GM19025 (cell line): ENCODE data around the gene SEC61B.

ENCODE experiments used
- ATAC-seq: cut with Tn5 transposase; IDR thresholded peaks from one replicate; pipeline ENCODE4 v1.9.1; 2021; ENCODE audit warnings: mild to moderate bottlenecking, low read depth, moderate library complexity; ENCODE audit not compliant: unreplicated experiment

SEC61B gene

DNA sequence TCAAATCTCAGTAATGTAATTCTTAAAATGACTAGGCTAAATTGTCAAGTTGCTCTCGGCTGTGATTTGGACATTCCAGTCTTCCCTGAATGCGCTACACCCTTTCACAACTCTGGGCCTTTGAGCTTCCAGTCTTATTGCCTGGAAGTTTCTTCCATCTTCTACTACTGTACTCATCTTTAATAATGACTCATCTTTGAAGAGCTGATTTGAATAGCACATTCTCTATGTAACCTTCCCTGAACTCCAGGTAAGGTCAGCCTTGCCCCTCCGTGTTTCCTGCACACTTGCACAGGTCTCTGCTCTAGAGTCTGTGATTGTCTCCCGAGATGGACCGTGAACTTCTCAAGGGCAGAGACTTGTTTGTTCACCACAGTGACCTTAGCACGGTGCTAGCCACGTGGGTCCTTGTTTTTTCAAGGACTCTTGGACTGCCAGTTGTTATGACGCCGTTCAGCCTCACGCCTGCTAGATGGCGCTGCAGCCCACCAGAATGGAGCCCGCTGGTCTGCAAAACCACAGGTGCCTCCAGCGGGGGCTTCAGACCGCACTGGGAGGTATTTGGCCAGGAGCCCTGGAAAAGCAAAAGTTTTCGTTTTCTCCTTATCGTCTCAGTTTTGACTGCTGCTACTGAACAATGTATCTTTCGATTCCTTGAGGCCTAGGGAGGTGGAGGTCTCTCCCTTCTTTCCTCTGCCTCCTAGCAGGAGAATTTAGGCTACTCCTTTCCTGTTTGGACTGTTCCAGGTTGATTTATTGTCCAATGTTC lies 44.4 kb downstream of the SEC61B start:
- ATAC-seq: peak; percentile 58

DNA sequence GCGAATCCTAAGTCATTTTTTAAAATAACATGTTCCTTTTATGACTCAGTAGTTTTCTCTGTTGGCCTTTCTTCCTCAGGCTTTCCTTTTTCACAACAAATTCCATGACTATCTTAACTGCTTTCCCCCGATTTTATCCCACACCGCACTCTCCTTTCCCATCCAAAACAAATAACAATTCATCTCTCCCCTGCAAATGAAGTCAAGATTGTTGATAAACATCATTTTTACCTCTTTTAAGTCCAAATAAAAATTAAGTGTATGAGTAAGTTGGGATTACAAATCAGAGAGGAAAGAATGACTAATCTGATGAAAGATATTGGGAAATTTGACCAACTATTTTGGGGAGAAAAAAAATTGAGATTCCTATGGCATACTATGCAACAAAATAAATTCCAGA lies 47.3 kb downstream of the SEC61B start:
- ATAC-seq: no peak

DNA sequence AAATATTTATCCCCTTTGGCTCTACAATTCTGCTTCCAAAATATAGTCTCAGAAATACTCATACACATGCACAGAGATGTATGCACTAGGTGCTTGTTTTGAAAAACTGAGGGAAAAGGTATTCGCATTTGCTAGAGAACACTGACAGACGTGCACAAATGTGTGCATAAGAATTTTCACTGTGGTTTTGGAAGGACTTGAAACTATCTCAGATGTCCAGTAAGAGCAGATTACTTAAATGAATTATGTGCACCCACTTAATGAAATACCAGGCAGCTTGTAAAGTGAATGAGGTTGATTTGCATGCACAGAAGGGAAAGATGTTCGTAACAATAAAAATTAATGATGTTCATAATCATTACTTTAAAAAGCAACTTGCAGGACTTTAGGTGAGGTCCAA lies 48.4 kb downstream of the SEC61B start:
- no peak for ATAC-seq

DNA sequence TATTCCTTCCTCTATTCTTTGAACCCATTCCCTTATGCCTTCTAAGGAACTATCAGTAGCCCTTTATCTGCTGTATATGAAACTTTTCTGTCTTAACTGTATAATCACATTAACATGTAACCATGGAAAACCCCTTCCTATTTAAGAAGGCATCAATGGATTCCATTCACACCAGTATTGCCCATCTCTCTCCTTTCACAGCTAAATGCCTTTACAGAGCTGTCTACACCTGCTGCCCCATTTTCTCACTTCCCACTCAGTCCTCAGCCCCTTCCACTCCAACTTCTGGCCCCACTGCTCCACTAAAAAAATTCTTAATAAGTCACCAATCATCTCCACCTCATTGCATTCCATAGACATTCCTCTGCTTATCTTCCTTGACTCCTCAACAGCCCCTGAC lies 50.8 kb downstream of the SEC61B start:
- no peak for ATAC-seq

DNA sequence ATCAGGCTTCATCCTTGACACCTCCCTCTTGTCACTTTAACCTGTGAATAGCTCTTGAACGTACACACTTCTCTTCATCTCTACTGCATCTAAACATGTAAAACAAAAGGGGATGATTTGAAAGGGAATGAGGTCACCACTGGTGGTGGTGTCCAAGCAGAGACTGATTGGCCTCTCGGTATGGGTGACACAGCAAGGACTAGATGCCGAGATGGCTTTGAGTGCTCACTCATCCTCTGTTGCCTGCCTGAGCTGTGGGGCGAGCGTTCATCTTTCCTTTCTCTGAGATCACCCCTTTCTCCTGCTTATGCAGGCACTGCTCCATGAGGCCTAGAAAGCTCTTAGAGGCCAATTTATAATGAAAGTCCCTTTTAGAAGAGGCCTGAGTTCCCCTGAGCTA lies 51.9 kb downstream of the SEC61B start:
- ATAC-seq: no peak

DNA sequence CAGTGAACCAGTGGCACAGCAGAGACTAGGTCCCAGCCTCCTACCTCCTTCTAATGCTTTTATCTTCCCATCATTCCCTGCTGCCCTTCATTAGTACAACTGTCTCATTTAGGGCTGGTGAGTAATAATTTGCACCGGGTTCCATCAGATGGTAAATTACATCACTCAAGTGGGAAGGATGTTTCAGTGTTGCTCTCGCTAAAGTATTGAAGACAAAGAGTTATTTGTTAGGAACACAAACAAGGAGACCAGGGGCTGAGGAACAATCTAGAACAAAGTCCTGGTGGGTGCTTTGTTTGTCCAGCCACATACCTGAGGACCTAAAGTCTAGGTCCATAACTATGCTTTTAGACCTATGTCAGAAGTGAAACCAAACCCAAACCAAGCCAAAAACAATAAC lies 52.4 kb downstream of the SEC61B start:
- ATAC-seq: no peak
